ENCODE data around the gene SSU72. TPM values are rescaled to one million over a fixed set of nuclear protein-coding genes. Genes with fewer than 3 reads are reported as not detected.
A peak's percentile ranks its signal among the peaks of the same experiment; 100 is the strongest.

The SSU72 gene
- 104 and 113 TPM in 2 replicates for polyA plus RNA-seq (2011; rRNA removed)
- 75.8 and 87.2 TPM in 2 replicates for polyA minus RNA-seq (2011; rRNA and poly(A)+ RNA removed)

DNA sequence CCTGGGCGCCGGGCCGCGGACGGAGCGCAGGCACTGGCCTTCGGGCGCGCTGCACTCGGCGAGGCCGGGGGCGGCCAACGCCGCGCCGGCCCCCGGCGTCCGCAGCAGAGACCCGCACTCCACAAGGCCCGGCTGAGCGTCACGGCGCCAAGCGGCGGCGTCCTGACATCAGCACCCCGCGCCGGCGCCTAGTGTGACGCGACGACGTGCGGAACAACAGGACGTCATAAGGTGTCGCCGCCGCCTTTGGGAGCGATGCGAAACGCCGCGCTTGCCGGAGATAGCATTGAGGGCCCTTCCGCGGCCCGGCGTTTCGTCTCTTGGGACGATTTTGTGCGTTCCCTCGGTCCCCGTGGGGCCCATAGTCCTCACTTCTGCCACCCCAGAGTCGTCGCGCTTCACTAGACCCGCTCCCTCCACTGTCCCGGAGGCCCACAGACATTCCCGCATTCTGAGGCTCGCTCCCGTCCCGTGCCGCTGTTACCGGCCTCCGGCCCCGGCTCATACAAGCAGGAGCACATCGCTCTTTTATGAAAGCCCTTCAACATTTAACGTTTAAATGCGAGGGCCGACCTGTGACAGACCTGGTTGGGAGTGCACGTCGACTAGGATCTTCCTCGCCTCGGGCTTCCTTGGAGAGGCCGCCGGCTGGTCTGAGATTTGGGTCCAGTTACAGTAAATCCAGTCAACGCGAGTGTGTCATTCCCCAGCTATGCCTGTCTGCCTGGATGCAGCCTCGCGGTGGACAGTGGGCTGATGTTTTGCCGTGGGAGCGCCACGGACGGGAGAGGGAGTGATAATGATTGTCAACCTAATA lies at the start of gene SSU72:
Gene SSU72 (minus strand): TSS at position 143 of the 817 bp plus-strand sequence. CDS start 306 bp downstream, outside the sequence.
- DNase-seq (ENCODE audit: low read depth, low spot score): peak; percentile 71
- Histone ChIP-seq H3K9me3 (ENCODE audit: control insufficient read depth, insufficient read depth, low read length) (no peaks in the 10 kb centered on the region; the same call in 1 of the 2 replicates), H3K27me3 (ENCODE audit: control insufficient read depth, insufficient read depth, low read length) (peaks cover 3% of the 10 kb centered on the region), H3K27ac (ENCODE audit: low read depth, low read length) (peak within 1 kb of the TSS; percentile 92), H3K4me3 (ENCODE audit: low read depth, low read length) (peak within 1 kb of the TSS; percentile 97)
- CTCF ChIA-PET: interaction anchor here (0.6 kb wide), 1 partner anchor 39 kb away, joined by 3 read pairs; no protein-coding TSS in a partner anchor
- POLR2A ChIA-PET: interaction anchor here (0.7 kb wide), 1 partner anchor 57 kb away, joined by 4 read pairs; the partner anchor contains the start of gene MMP23B
- TF ChIP-seq, protein P1, sequence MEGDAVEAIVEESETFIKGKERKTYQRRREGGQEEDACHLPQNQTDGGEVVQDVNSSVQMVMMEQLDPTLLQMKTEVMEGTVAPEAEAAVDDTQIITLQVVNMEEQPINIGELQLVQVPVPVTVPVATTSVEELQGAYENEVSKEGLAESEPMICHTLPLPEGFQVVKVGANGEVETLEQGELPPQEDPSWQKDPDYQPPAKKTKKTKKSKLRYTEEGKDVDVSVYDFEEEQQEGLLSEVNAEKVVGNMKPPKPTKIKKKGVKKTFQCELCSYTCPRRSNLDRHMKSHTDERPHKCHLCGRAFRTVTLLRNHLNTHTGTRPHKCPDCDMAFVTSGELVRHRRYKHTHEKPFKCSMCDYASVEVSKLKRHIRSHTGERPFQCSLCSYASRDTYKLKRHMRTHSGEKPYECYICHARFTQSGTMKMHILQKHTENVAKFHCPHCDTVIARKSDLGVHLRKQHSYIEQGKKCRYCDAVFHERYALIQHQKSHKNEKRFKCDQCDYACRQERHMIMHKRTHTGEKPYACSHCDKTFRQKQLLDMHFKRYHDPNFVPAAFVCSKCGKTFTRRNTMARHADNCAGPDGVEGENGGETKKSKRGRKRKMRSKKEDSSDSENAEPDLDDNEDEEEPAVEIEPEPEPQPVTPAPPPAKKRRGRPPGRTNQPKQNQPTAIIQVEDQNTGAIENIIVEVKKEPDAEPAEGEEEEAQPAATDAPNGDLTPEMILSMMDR (IDR thresholded peaks at IDR 0.05; ENCODE audit: low read depth, low read length): no peak

DNA sequence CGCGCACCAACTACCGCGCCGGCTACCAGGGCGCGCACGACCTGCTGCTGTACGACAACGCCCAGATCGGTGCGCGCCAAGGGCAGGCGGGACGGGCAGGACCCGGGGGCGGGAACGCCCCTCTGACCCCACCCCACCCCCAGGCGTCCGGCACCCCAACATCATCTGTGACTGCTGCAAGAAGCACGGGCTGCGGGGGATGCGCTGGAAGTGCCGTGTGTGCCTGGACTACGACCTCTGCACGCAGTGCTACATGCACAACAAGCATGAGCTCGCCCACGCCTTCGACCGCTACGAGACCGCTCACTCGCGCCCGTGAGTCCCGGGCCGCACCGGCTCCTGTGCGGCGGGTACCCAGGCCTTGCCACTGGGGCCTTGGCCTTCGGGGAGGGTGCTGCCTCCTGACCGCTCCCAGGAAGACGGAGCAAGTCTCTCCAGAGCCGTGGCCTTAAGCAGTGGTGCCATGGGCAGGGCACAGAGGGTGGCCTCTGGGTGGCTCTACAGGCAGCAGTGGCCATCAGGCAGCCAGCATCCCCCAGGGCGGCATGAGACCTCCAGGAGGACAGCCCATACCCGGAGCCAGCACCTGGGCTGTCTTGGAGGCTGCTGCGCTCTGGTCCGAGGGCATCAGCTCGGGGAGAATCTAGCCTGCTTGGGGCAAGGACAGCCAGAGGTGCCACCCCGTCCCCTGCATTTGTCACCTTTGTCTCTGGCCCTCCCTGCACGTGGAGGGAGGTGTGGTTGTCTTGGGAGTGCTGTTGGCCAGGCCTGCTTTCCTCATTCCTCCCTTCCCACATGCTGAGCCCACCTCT lies 49.2 kb upstream of the SSU72 start:
- Histone ChIP-seq H3K9me3 (ENCODE audit: control insufficient read depth, insufficient read depth, low read length) (no peaks in the 10 kb centered on the region; the same call in 1 of the 2 replicates), H3K4me3 (ENCODE audit: low read depth, low read length) (no peak overlapping the region), H3K27ac (ENCODE audit: low read depth, low read length) (no peak overlapping the region), H3K27me3 (ENCODE audit: control insufficient read depth, insufficient read depth, low read length) (no peaks in the 10 kb centered on the region)
- TF ChIP-seq, protein P1 (IDR thresholded peaks at IDR 0.05; ENCODE audit: low read depth, low read length): no peak
- DNase-seq (ENCODE audit: low read depth, low spot score): no peak
- POLR2A ChIA-PET: interaction anchor here (0.5 kb wide), 1 partner anchor 254 kb away, joined by 7 read pairs; no protein-coding TSS in a partner anchor
- CTCF ChIA-PET: no interaction called here

DNA sequence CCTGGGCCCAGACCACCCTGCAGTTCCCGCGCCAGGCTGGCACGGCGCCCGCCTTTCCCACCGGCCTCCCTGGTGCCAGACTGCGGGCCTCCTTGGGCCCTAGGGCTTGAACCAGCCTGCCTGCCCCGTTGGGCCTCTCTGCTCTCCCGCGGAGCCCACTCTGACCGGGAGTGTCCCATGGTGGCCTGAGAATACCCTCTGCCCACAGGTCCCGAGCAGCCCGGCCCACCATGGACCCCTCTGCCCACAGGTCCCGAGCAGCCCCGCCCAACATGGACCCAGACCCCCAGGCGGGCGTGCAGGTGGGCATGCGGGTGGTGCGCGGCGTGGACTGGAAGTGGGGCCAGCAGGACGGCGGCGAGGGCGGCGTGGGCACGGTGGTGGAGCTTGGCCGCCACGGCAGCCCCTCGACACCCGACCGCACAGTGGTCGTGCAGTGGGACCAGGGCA lies 48.5 kb upstream of the SSU72 start:
- Histone ChIP-seq H3K27ac (ENCODE audit: low read depth, low read length) (no peak overlapping the region), H3K27me3 (ENCODE audit: control insufficient read depth, insufficient read depth, low read length) (no peaks in the 10 kb centered on the region), H3K4me3 (ENCODE audit: low read depth, low read length) (no peak overlapping the region), H3K9me3 (ENCODE audit: control insufficient read depth, insufficient read depth, low read length) (no peaks in the 10 kb centered on the region; the same call in 1 of the 2 replicates)
- TF ChIP-seq, protein P1 (IDR thresholded peaks at IDR 0.05; ENCODE audit: low read depth, low read length): no peak
- ChIA-PET CTCF (no interaction called here), POLR2A (no interaction called here)
- DNase-seq (ENCODE audit: low read depth, low spot score): no peak

DNA sequence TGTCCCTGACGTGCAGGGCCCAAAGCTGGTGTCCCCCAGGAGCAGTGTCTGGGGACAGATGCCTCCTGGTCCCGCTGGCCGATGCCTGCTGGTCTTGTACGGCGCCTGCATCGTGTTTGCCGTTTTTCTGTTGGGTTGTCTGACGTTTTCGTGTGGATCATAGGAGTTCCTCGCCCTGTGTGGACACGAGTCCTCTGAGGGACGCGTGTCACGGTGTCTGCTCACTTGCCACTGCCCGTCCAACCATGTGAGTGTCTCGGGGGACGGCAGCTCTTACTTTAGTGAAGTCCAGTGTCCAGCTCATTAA lies 48.1 kb upstream of the SSU72 start:
- ChIA-PET POLR2A (no interaction called here), CTCF (no interaction called here)
- Histone ChIP-seq H3K4me3 (ENCODE audit: low read depth, low read length) (no peak overlapping the region), H3K27me3 (ENCODE audit: control insufficient read depth, insufficient read depth, low read length) (no peaks in the 10 kb centered on the region), H3K9me3 (ENCODE audit: control insufficient read depth, insufficient read depth, low read length) (no peaks in the 10 kb centered on the region; the same call in 1 of the 2 replicates), H3K27ac (ENCODE audit: low read depth, low read length) (no peak overlapping the region)
- TF ChIP-seq, protein P1 (IDR thresholded peaks at IDR 0.05; ENCODE audit: low read depth, low read length): no peak
- no peak for DNase-seq (ENCODE audit: low read depth, low spot score)

All from AG04450 (cell line).